Fibroblast of skin of scalp (primary cell): Measurements from ENCODE around the gene L3MBTL4.

Experiments used
- DNase-seq: peaks from one replicate; pipeline ENCODE4 v3.0.0-alpha.2; 2013

L3MBTL4 gene

GRCh38 chr18:5951515-5952091 lies 463.1 kb downstream of the L3MBTL4 start:
- DNase-seq, result no peak

GRCh38 chr18:5948781-5949180 lies 465.9 kb downstream of the L3MBTL4 start:
- DNase-seq, result no peak

GRCh38 chr18:5948237-5948636 lies 466.5 kb downstream of the L3MBTL4 start:
- no peak for DNase-seq

GRCh38 chr18:5944448-5944847 lies 470.3 kb downstream of the L3MBTL4 start:
- DNase-seq, result no peak

GRCh38 chr18:5943514-5943913 lies 471.2 kb downstream of the L3MBTL4 start:
- peak; percentile 52 for DNase-seq

- no peak for DNase-seq
These were observed 472.1 kb downstream of the L3MBTL4 start for GRCh38 chr18:5942591-5942990.

- DNase-seq, result no peak
These were observed 472.8 kb downstream of the L3MBTL4 start for GRCh38 chr18:5941890-5942289.

- DNase-seq, result no peak
These were observed 474.7 kb downstream of the L3MBTL4 start for GRCh38 chr18:5939801-5940667.

- DNase-seq, result no peak
These were observed 476.9 kb downstream of the L3MBTL4 start for GRCh38 chr18:5937795-5938194.

- DNase-seq, result no peak
These were observed 477.6 kb downstream of the L3MBTL4 start for GRCh38 chr18:5937121-5937520.

GRCh38 chr18:5930789-5931188 lies 483.9 kb downstream of the L3MBTL4 start:
- DNase-seq, result no peak

- DNase-seq, result no peak
These were observed 496.4 kb downstream of the L3MBTL4 start for GRCh38 chr18:5918205-5918858.

- no peak for DNase-seq
These were observed 499.8 kb downstream of the L3MBTL4 start for GRCh38 chr18:5914951-5915350.

- DNase-seq, result peak; percentile 7
These were observed 500.7 kb downstream of the L3MBTL4 start for GRCh38 chr18:5914016-5914415.

- no peak for DNase-seq
These were observed 502.1 kb downstream of the L3MBTL4 start for GRCh38 chr18:5912566-5912965.

GRCh38 chr18:5909125-5909524 lies 505.6 kb downstream of the L3MBTL4 start:
- peak; percentile 30 for DNase-seq
